Keratinocyte (primary cell): ENCODE measurements around the gene SLC15A5.

ENCODE experiments used
- CTCF ChIP-seq, 3 experiments: IDR thresholded peaks in 1 of 3; conservative IDR thresholded peaks in 1 of 3; optimal IDR thresholded peaks in 1 of 3; 2 replicates in 2 of 3; 3 replicates in 1 of 3; pipeline versions ENCODE3 to v1.5.1; 2011; ENCODE audit warnings: low read length in 3 of 3, mild to moderate bottlenecking in 3 of 3, moderate library complexity in 2 of 3, control low read depth in 1 of 3, inconsistent platforms in 1 of 3; ENCODE audit not compliant: insufficient read depth in 2 of 3; ENCODE audit errors: extremely low read depth in 1 of 3
- EZH2 ChIP-seq: IDR thresholded peaks from one replicate; pipeline ENCODE4 v1.6.1; 2012; ENCODE audit warnings: inconsistent platforms, mild to moderate bottlenecking, low read length, moderate library complexity

DNA sequence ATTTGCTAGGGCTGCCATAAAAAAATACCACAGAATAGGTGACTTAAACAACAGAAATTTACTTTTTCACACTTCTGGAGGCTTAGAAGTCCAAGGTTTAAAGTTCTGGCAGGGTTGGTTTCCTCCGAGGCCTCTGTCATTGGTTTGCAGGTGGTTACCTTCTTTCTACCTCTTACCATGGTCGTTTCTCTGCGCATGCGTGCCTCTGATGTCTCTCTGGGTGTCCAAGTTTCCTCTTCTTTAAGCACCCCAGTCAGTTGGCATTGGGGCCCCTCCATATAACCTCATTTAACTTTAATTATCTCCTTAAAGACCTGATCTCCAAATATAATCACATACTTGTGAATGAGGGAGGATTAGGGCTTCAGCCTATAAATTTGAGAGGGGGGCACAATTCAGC, 103.2 kb downstream of the SLC15A5 start:
- no peak for TF ChIP-seq CTCF (optimal IDR thresholded peaks at IDR 0.05 in 1 of 3, IDR thresholded peaks at IDR 0.05 in 1 of 3, conservative IDR thresholded peaks at IDR 0.05 in 1 of 3; ENCODE audit: extremely low read depth in 1 of 3, insufficient read depth in 2 of 3, low read length in 3 of 3)
- TF ChIP-seq EZH2: no peak
